IMR-90 (cell line): ENCODE results near the gene SPATS2L. TPM values are rescaled to one million over a fixed set of nuclear protein-coding genes. Genes with fewer than 3 reads are reported as not detected.

Experiments used
- ATAC-seq: fragments of 200-7000 bp; cut with Tn5 transposase; 2 replicates; pipeline ENCODE4 v1.9.1; 2020; ENCODE audit warnings: low read depth, mild to moderate bottlenecking, moderate library complexity
- BruUV-seq: library from RNA; stranded (reverse); fragments of 400-500 nt; replicated peaks from 2 replicates; lab custom pipeline; 2021; lab: Mats Ljungman, UMichigan
- CTCF ChIA-PET: fragments of 300-600 bp; formaldehyde crosslinking; extraction: SDS; loops from one replicate; lab custom pipeline; 2021; ENCODE audit warnings: antibody characterized with exemption; lab: Yijun Ruan, JAX
- POLR2A ChIA-PET: fragments of 300-600 bp; sonication (Branson Sonifier 250); formaldehyde crosslinking; loops from one replicate; lab custom pipeline; 2022; ENCODE audit warnings: antibody characterized with exemption; ENCODE audit not compliant: unreplicated experiment; lab: Charles Lee
- DNase-seq: peaks from one replicate; pipeline ENCODE4 v3.0.0; 2013
- H2AFZ ChIP-seq: replicated peaks from 2 replicates; pipeline ENCODE3; 2013; ENCODE audit warnings: low read length, mild to moderate bottlenecking; ENCODE audit not compliant: poor library complexity
- H2AK5ac ChIP-seq: 2 replicates; pipeline ENCODE4 v1.6.1; 2013; ENCODE audit warnings: low read depth, low read length, inconsistent platforms
- H2AK9ac ChIP-seq: replicated peaks from 2 replicates; pipeline ENCODE3; 2013; ENCODE audit warnings: mild to moderate bottlenecking, low read depth, low read length, moderate library complexity; ENCODE audit not compliant: poor library complexity
- H2BK120ac ChIP-seq: 2 replicates; pipeline ENCODE4 v1.6.1; 2013; ENCODE audit warnings: low read depth, low read length, inconsistent platforms
- H2BK15ac ChIP-seq: 3 replicates; pipeline ENCODE4 v1.6.1; 2013; ENCODE audit warnings: low read depth, low read length, inconsistent platforms
- H2BK20ac ChIP-seq: 2 replicates; pipeline ENCODE4 v1.6.1; 2013; ENCODE audit warnings: low read depth, mild to moderate bottlenecking, inconsistent platforms, low read length, moderate library complexity
- H2BK5ac ChIP-seq: 2 replicates; pipeline ENCODE4 v1.6.1; 2013; ENCODE audit warnings: mild to moderate bottlenecking, low read depth, low read length, inconsistent platforms; ENCODE audit not compliant: poor library complexity, severe bottlenecking
- H3K14ac ChIP-seq: replicated peaks from 2 replicates; pipeline ENCODE4 v1.6.1; 2013; ENCODE audit warnings: low read depth, low read length, inconsistent platforms
- H3K18ac ChIP-seq: 2 replicates; pipeline ENCODE4 v1.6.1; 2013; ENCODE audit warnings: low read depth, low read length, control low read depth
- H3K23ac ChIP-seq: 2 replicates; pipeline ENCODE4 v1.6.1; 2013; ENCODE audit warnings: low read depth, low read length, inconsistent platforms
- H3K27ac ChIP-seq: 2 replicates; pipeline ENCODE4 v1.5.1; 2013; ENCODE audit warnings: mild to moderate bottlenecking, control low read depth, low read length; ENCODE audit not compliant: insufficient read depth
- H3K27me3 ChIP-seq: 2 replicates; pipeline ENCODE4 v1.6.1; 2013; ENCODE audit warnings: low read length; ENCODE audit not compliant: control insufficient read depth, insufficient read depth
- H3K36me3 ChIP-seq: 2 replicates; pipeline ENCODE4 v1.6.1; 2013; ENCODE audit warnings: low read length, mixed read lengths; ENCODE audit not compliant: control insufficient read depth, insufficient read depth
- H3K4ac ChIP-seq: 2 replicates; pipeline ENCODE4 v1.6.1; 2013; ENCODE audit warnings: low read depth, low read length, inconsistent platforms
- H3K4me1 ChIP-seq: 2 replicates; pipeline ENCODE4 v1.6.1; 2013; ENCODE audit warnings: low read length, mixed read lengths; ENCODE audit not compliant: control insufficient read depth, insufficient read depth
- H3K4me2 ChIP-seq: 2 replicates; pipeline ENCODE4 v1.6.1; 2013; ENCODE audit warnings: low read depth, mild to moderate bottlenecking, control low read depth, low read length, moderate library complexity
- H3K4me3 ChIP-seq: 2 replicates; pipeline ENCODE4 v1.5.1; 2013; ENCODE audit warnings: low read depth, mild to moderate bottlenecking, control low read depth, low read length, moderate library complexity; ENCODE audit not compliant: insufficient read depth
- H3K56ac ChIP-seq: 2 replicates; pipeline ENCODE4 v1.6.1; 2013; ENCODE audit warnings: low read length, inconsistent platforms; ENCODE audit not compliant: insufficient read depth; ENCODE audit errors: extremely low read depth
- H3K79me1 ChIP-seq, 2 experiments: 2 replicates each; pipeline ENCODE4 v1.6.1; 2013; ENCODE audit warnings: low read length in 2 of 2, inconsistent platforms in 1 of 2, low read depth in 1 of 2
- H3K9ac ChIP-seq: 2 replicates; pipeline ENCODE4 v1.6.1; 2013; ENCODE audit warnings: low read depth, low read length, control low read depth
- H3K9me1 ChIP-seq: 2 replicates; pipeline ENCODE4 v1.6.1; 2013; ENCODE audit warnings: low read length, inconsistent platforms; ENCODE audit not compliant: insufficient read depth
- H3K9me3 ChIP-seq: 2 replicates; pipeline ENCODE4 v1.6.1; 2013; ENCODE audit warnings: low read length; ENCODE audit not compliant: control insufficient read depth, insufficient read depth
- H4K20me1 ChIP-seq: 2 replicates; pipeline ENCODE4 v1.6.1; 2013; ENCODE audit warnings: low read length, inconsistent platforms; ENCODE audit not compliant: insufficient read depth
- H4K5ac ChIP-seq: 2 replicates; pipeline ENCODE4 v1.6.1; 2013; ENCODE audit warnings: mild to moderate bottlenecking, low read depth, low read length, control low read depth
- H4K8ac ChIP-seq, 2 experiments: 2 replicates each; pipeline ENCODE4 v1.6.1; 2013; ENCODE audit warnings: low read depth in 2 of 2, low read length in 2 of 2, control low read depth in 1 of 2, inconsistent platforms in 1 of 2
- H4K91ac ChIP-seq: 2 replicates; pipeline ENCODE4 v1.6.1; 2013; ENCODE audit warnings: low read depth, low read length, inconsistent platforms; ENCODE audit not compliant: insufficient read depth
- BHLHE40 ChIP-seq: fragments of 150-350 bp; IDR thresholded peaks from 2 replicates; pipeline ENCODE4 v1.6.1; 2016; ENCODE audit warnings: mild to moderate bottlenecking, low read depth, low read length
- FOS ChIP-seq: fragments of 150-350 bp; IDR thresholded peaks from 2 replicates; pipeline ENCODE4 v1.6.1; 2016; ENCODE audit warnings: low read depth, low read length
- MAFK ChIP-seq: IDR thresholded peaks from 2 replicates; pipeline ENCODE4 v1.6.1; 2012; ENCODE audit warnings: low read depth, low read length, improper control_type of control experiment
- MXI1 ChIP-seq: IDR thresholded peaks from 2 replicates; pipeline ENCODE4 v1.6.1; 2012; ENCODE audit warnings: low read depth, mild to moderate bottlenecking, low read length, moderate library complexity, borderline replicate concordance
- RAD21 ChIP-seq: IDR thresholded peaks from 2 replicates; pipeline ENCODE4 v1.6.1; 2012; ENCODE audit warnings: low read length, improper control_type of control experiment
- RCOR1 ChIP-seq: IDR thresholded peaks from 2 replicates; pipeline ENCODE4 v1.6.1; 2012; ENCODE audit warnings: mild to moderate bottlenecking, low read length, improper control_type of control experiment; ENCODE audit not compliant: insufficient replicate concordance
- RFX5 ChIP-seq: IDR thresholded peaks from 2 replicates; pipeline ENCODE4 v1.8.0; 2012; ENCODE audit warnings: low read depth, mild to moderate bottlenecking, low read length, moderate library complexity
- WGBS, 2 experiments: methylation state at CpG; one replicate each; pipeline versions ENCODE4 v1.1.5 to v1.1.7; 2013; ENCODE audit warnings: missing lambda C conversion rate in 2 of 2; ENCODE audit not compliant: insufficient read length in 1 of 2; ENCODE audit errors: extremely low coverage in 2 of 2; 5-methylcytosine and 5-hydroxymethylcytosine counted together
- dilution Hi-C: fragments of 300-500 bp; cut with HindIII; formaldehyde crosslinking; loops from one replicate; pipeline ENCODE4 v1.14.3; 2018; ENCODE audit warnings: low sequenced_read_pairs; ENCODE audit not compliant: unreplicated experiment
- in situ Hi-C: fragments of 300-500 bp; cut with MboI; formaldehyde crosslinking; loops from 3 replicates; pipeline ENCODE4 v1.14.3; 2019; ENCODE audit warnings: low sequenced_read_pairs, inconsistent platforms, mixed read lengths
- intact Hi-C: fragments of 100-400 bp; cut with micrococcal nuclease; formaldehyde crosslinking; loops from 2 replicates; pipeline ENCODE4 v1.10.0; 2022
- polyA plus RNA-seq, 3 experiments: library from polyadenylated mRNA; depleted of rRNA; stranded (reverse); fragments of >200 nt; gene quantifications; 2 replicates each; pipeline ENCODE4 v1.2.3, GENCODE V29; 2012; ENCODE audit warnings: low replicate concordance in 1 of 3
- total RNA-seq: library from RNA; depleted of rRNA; stranded (reverse); fragments of >200 nt; gene quantifications from 2 replicates; pipeline ENCODE4 v1.2.3, GENCODE V29; 2012
- TF ChIP-seq, protein P1 (sequence below): fragments of 150-350 bp; IDR thresholded peaks from 2 replicates; pipeline ENCODE4 v1.6.1; 2016; ENCODE audit warnings: low read depth, mild to moderate bottlenecking, low read length, moderate library complexity, borderline replicate concordance
- TF ChIP-seq, protein P2 (sequence below): fragments of 150-350 bp; IDR thresholded peaks from 2 replicates; pipeline ENCODE4 v1.6.1; 2017; ENCODE audit warnings: mild to moderate bottlenecking, antibody characterized with exemption, low read length, low read depth
- TF ChIP-seq, protein P3 (sequence below): conservative IDR thresholded peaks from 2 replicates; pipeline ENCODE4 v1.5.1; 2012; ENCODE audit warnings: mild to moderate bottlenecking, low read depth, low read length, improper control_type of control experiment

SPATS2L gene
- total and polyA plus RNA-seq, 2 of the 4 experiments (the other 2 are of a cell fraction) = 118 to 155 TPM

DNA sequence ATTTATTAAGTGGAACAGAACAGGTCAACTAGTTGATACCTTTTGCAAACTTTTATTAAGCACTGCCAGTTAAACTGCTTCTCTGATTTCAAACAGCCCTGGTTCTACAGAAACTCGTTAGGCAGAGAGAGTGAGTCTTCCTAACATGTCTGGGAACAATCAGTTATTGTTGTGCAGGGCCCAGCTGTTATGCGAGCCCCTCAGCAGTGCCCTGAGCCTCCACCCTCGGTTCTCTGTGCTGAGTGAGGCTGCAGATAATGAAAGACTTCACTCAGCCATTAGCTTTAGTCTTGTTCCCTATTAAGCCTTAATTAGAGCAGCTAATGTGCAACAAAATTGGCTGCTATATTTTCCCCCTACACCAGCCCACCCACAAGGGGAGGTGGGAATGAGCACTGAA lies 163.7 kb downstream of the SPATS2L start:
- no peak overlapping the region for H3K23ac ChIP-seq
- TF ChIP-seq BHLHE40 = no peak
- no peak for TF ChIP-seq RAD21
- no peak for TF ChIP-seq MXI1
- TF ChIP-seq, protein P1, sequence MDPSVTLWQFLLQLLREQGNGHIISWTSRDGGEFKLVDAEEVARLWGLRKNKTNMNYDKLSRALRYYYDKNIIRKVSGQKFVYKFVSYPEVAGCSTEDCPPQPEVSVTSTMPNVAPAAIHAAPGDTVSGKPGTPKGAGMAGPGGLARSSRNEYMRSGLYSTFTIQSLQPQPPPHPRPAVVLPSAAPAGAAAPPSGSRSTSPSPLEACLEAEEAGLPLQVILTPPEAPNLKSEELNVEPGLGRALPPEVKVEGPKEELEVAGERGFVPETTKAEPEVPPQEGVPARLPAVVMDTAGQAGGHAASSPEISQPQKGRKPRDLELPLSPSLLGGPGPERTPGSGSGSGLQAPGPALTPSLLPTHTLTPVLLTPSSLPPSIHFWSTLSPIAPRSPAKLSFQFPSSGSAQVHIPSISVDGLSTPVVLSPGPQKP = no peak
- TF ChIP-seq, protein P2, sequence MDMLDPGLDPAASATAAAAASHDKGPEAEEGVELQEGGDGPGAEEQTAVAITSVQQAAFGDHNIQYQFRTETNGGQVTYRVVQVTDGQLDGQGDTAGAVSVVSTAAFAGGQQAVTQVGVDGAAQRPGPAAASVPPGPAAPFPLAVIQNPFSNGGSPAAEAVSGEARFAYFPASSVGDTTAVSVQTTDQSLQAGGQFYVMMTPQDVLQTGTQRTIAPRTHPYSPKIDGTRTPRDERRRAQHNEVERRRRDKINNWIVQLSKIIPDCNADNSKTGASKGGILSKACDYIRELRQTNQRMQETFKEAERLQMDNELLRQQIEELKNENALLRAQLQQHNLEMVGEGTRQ = no peak
- TF ChIP-seq, protein P3, sequence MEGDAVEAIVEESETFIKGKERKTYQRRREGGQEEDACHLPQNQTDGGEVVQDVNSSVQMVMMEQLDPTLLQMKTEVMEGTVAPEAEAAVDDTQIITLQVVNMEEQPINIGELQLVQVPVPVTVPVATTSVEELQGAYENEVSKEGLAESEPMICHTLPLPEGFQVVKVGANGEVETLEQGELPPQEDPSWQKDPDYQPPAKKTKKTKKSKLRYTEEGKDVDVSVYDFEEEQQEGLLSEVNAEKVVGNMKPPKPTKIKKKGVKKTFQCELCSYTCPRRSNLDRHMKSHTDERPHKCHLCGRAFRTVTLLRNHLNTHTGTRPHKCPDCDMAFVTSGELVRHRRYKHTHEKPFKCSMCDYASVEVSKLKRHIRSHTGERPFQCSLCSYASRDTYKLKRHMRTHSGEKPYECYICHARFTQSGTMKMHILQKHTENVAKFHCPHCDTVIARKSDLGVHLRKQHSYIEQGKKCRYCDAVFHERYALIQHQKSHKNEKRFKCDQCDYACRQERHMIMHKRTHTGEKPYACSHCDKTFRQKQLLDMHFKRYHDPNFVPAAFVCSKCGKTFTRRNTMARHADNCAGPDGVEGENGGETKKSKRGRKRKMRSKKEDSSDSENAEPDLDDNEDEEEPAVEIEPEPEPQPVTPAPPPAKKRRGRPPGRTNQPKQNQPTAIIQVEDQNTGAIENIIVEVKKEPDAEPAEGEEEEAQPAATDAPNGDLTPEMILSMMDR = no peak
- no peak for TF ChIP-seq FOS
- no peak for TF ChIP-seq RFX5
- no peak for TF ChIP-seq MAFK
- no peak for TF ChIP-seq RCOR1
- H4K5ac ChIP-seq = no peak overlapping the region
- no peak overlapping the region for H2AK5ac ChIP-seq
- H3K14ac ChIP-seq = no peak overlapping the region
- no peaks in the 10 kb centered on the region for H3K9me3 ChIP-seq
- H3K36me3 ChIP-seq = peaks cover 56% of the 10 kb centered on the region
- no peak overlapping the region for H2AFZ ChIP-seq
- no peaks in the 10 kb centered on the region; the same call in 1 of the 2 replicates for H3K4me1 ChIP-seq
- ChIA-PET CTCF (no interaction called here), POLR2A (no interaction called here)
- peaks cover 22 to 31% of the 10 kb centered on the region in 2 experiments for H3K79me1 ChIP-seq
- in situ Hi-C loops (no loop called here), intact Hi-C loops (no loop called here), dilution Hi-C loops (no loop called here)
- BruUV-seq = no TSS peak
- H3K9me1 ChIP-seq = peaks cover 5% of the 10 kb centered on the region; the same call in 1 of the 2 replicates
- no peak for DNase-seq
- no peak overlapping the region for H2BK15ac ChIP-seq
- no peaks in the 10 kb centered on the region for H3K27me3 ChIP-seq
- no peak overlapping the region for H3K9ac ChIP-seq
- no peak overlapping the region for H2BK20ac ChIP-seq
- H4K20me1 ChIP-seq = no peaks in the 10 kb centered on the region
- H3K4me2 ChIP-seq = no peak overlapping the region
- H4K91ac ChIP-seq = no peak overlapping the region
- H4K8ac ChIP-seq = no peak overlapping the region
- no peak overlapping the region for H2AK9ac ChIP-seq
- H2BK120ac ChIP-seq = no peak overlapping the region
- ATAC-seq = no peak
- H3K27ac ChIP-seq = no peak overlapping the region
- no peak overlapping the region for H3K4ac ChIP-seq
- H3K56ac ChIP-seq = no peak overlapping the region
- H2BK5ac ChIP-seq = no peak overlapping the region
- no CpG with 5 or more reads among the region's 3 CpGs for WGBS, 2 experiments
- no peak overlapping the region for H3K4me3 ChIP-seq
- H3K18ac ChIP-seq = no peak overlapping the region
